NT2/D1 (cell line): ENCODE measurements around the gene CTBP2.
"Not testable (repeated sequence)": the region's sequence is repeated elsewhere in the genome, so short reads cannot be mapped to it uniquely, and the experiment has no call there.

Experiments used
- DNase-seq: peaks from one replicate; pipeline ENCODE4 v3.0.0-alpha.2; 2011; ENCODE audit warnings: low read depth, low spot score
- H3K27me3 ChIP-seq: 2 replicates; pipeline ENCODE4 v1.6.0; 2011; ENCODE audit warnings: mild to moderate bottlenecking; ENCODE audit not compliant: insufficient read length, insufficient read depth
- H3K36me3 ChIP-seq: 2 replicates; pipeline ENCODE4 v1.6.1; 2011; ENCODE audit warnings: mild to moderate bottlenecking, low read length, mixed read lengths; ENCODE audit not compliant: insufficient read depth, insufficient read length
- H3K4me1 ChIP-seq: 2 replicates; pipeline ENCODE4 v1.5.1; 2011; ENCODE audit not compliant: insufficient read depth, insufficient read length
- H3K4me3 ChIP-seq: 2 replicates; pipeline ENCODE4 v1.5.1; 2011; ENCODE audit warnings: low read depth; ENCODE audit not compliant: insufficient read length
- H3K9ac ChIP-seq: 2 replicates; pipeline ENCODE4 v1.6.0; 2011; ENCODE audit warnings: low read depth; ENCODE audit not compliant: insufficient read length
- H3K9me3 ChIP-seq: 2 replicates; pipeline ENCODE4 v1.5.1; 2011; ENCODE audit warnings: mild to moderate bottlenecking, low read length; ENCODE audit not compliant: insufficient read depth
- SUZ12 ChIP-seq: IDR thresholded peaks from 2 replicates; pipeline ENCODE4 v1.6.1; 2011; ENCODE audit not compliant: insufficient read length, insufficient read depth; ENCODE audit errors: extremely low read depth
- YY1 ChIP-seq: IDR thresholded peaks from 2 replicates; pipeline ENCODE4 v1.6.1; 2011; ENCODE audit not compliant: insufficient read length, insufficient read depth
- ZNF274 ChIP-seq: IDR thresholded peaks from 2 replicates; pipeline ENCODE4 v1.6.1; 2011; ENCODE audit warnings: mild to moderate bottlenecking, low read depth, low read length

The CTBP2 gene

GRCh38 chr10:125151170-125151552 lies 9.2 kb downstream of the CTBP2 start:
- Histone ChIP-seq H3K9me3 (no peaks in the 10 kb centered on the region), H3K4me3 (no peak overlapping the region), H3K36me3 (peaks cover 34% of the 10 kb centered on the region), H3K27me3 (no peaks in the 10 kb centered on the region), H3K4me1 (peaks cover 38% of the 10 kb centered on the region), H3K9ac (peak overlapping the region; percentile 50)
- DNase-seq: no peak
- no peak for TF ChIP-seq SUZ12
- no peak for TF ChIP-seq YY1
- no peak for TF ChIP-seq ZNF274

DNA sequence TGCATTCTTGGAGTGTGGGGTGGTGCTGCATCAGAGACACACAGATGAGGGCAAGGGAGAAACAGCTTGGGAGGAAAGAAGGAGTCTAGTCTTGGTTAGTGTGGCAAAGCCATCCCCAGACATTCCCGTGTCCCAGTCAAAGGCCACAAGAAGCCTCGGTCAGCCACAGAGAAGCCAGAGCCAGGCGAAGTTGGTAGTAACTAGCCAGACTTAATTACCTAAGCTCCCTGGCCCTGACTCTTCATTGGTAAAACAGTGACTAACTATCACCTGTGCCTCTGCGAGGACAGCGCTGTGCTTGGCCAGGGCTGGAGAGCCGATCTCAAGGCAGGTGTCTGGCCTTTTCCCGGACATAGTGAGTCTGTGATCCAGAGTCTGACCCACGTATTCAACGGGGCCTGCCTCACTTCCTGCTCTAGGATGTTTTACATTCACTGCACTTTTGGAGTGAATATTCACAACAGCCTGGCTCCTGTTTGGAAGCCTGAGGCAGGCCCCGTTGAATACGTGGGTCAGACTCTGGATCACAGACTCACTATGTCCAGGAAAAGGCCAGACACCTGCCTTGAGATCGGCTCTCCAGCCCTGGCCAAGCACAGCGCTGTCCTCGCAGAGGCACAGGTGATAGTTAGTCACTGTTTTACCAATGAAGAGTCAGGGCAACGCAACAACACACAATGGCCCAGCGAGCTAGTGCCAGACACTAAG lies 9.8 kb downstream of the CTBP2 start:
- not testable (repeated sequence) for H3K9me3 ChIP-seq, DNase-seq, H3K27me3 ChIP-seq, H3K4me3 ChIP-seq, H3K9ac ChIP-seq
- peaks cover 35% of the 10 kb centered on the region for H3K4me1 ChIP-seq
- peaks cover 34% of the 10 kb centered on the region for H3K36me3 ChIP-seq

- H3K27me3 ChIP-seq: no peaks in the 10 kb centered on the region
- H3K4me1 ChIP-seq: peaks cover 39% of the 10 kb centered on the region
- TF ChIP-seq YY1 (no peak), ZNF274 (no peak), SUZ12 (no peak)
- no peak for DNase-seq
- no peak overlapping the region for H3K4me3 ChIP-seq
- H3K9me3 ChIP-seq: no peaks in the 10 kb centered on the region
- H3K9ac ChIP-seq: no peak overlapping the region
- peaks cover 34% of the 10 kb centered on the region for H3K36me3 ChIP-seq
These were observed 10.7 kb downstream of the CTBP2 start for GRCh38 chr10:125149680-125150047.

- DNase-seq: no peak
- Histone ChIP-seq H3K27me3 (no peaks in the 10 kb centered on the region), H3K4me1 (peaks cover 39% of the 10 kb centered on the region), H3K36me3 (peaks cover 34% of the 10 kb centered on the region), H3K9ac (peak overlapping the region; percentile 21), H3K4me3 (no peak overlapping the region), H3K9me3 (no peaks in the 10 kb centered on the region)
- TF ChIP-seq YY1: no peak
- no peak for TF ChIP-seq ZNF274
- no peak for TF ChIP-seq SUZ12
These were observed 11.2 kb downstream of the CTBP2 start for GRCh38 chr10:125149036-125149679.

- Histone ChIP-seq H3K9ac (peak overlapping the region; percentile 21), H3K27me3 (no peaks in the 10 kb centered on the region), H3K36me3 (peaks cover 34% of the 10 kb centered on the region), H3K4me1 (peaks cover 39% of the 10 kb centered on the region), H3K4me3 (no peak overlapping the region), H3K9me3 (no peaks in the 10 kb centered on the region)
- no peak for DNase-seq
- TF ChIP-seq ZNF274: no peak
- no peak for TF ChIP-seq SUZ12
- no peak for TF ChIP-seq YY1
These were observed 11.8 kb downstream of the CTBP2 start for GRCh38 chr10:125148528-125148927.

GRCh38 chr10:125147971-125148439 lies 12.4 kb downstream of the CTBP2 start:
- Histone ChIP-seq H3K27me3 (no peaks in the 10 kb centered on the region), H3K4me3 (no peak overlapping the region), H3K36me3 (peaks cover 33% of the 10 kb centered on the region), H3K9me3 (no peaks in the 10 kb centered on the region), H3K4me1 (peaks cover 35% of the 10 kb centered on the region), H3K9ac (peak overlapping the region; percentile 32)
- no peak for TF ChIP-seq SUZ12
- TF ChIP-seq ZNF274: no peak
- no peak for DNase-seq

DNA sequence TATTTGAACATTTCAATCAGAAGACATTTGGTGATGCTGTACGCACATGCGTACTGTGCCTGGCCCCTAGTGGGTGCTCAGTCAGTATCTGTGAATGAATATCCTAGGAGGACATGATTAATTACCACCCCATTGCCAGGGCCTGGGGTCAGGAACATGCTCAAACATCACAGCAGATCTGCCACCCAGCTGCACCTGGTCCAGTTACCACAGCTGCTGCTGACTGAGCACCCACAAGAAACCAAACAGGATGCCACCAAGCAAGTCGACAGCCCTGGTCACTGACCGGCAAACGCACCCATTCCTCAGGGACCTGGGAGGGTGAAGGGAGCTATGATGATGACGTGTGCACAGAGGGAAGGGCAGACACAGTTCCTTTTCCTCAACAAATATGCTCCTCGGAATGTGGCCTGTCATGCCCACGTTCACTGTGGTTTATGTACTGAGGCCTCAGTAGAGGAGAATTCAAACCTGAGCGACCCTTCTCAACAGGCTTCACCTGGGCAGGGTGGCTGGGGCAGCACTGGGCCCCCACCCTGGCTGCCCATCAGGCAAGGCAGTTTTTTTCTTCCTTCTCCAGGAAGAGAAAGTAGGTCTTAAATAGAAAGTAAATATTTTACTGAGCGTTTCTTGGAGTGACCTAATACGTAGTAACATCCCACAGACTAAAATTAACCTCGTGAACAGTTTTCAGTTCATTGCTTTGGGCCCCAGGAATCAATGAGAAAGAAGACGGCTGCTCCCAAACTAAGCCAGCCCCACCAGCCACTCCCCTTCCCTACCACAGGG lies 13.4 kb downstream of the CTBP2 start:
- H3K36me3 ChIP-seq: peaks cover 36% of the 10 kb centered on the region

More for the DNA sequence above, 13.4 kb downstream of the CTBP2 start:
- DNase-seq: no peak
- H3K4me3 ChIP-seq: no peak overlapping the region
- no peaks in the 10 kb centered on the region for H3K9me3 ChIP-seq
- peaks cover 35% of the 10 kb centered on the region for H3K4me1 ChIP-seq
- no peaks in the 10 kb centered on the region for H3K27me3 ChIP-seq
- TF ChIP-seq SUZ12 (no peak), YY1 (no peak), ZNF274 (no peak)
- H3K9ac ChIP-seq: no peak overlapping the region
